NCI-H2107 treated with DMSO at 0.1 percent for 48 hours (cell line): Measurements from ENCODE around the gene AP3D1.
"Not testable (repeated sequence)": the region's sequence is repeated elsewhere in the genome, so short reads cannot be mapped to it uniquely, and the experiment has no call there.

Experiments
- DNase-seq: peaks from one replicate; lab custom pipeline; 2025; ENCODE audit not compliant: unreplicated experiment; lab: John Stamatoyannopoulos, UW

Gene AP3D1

GRCh38 chr19:2089001-2089711 lies 62.2 kb downstream of the AP3D1 start:
- no peak for DNase-seq

- DNase-seq = no peak
Measured at GRCh38 chr19:2087621-2088100, 63.7 kb downstream of the AP3D1 start.

DNA sequence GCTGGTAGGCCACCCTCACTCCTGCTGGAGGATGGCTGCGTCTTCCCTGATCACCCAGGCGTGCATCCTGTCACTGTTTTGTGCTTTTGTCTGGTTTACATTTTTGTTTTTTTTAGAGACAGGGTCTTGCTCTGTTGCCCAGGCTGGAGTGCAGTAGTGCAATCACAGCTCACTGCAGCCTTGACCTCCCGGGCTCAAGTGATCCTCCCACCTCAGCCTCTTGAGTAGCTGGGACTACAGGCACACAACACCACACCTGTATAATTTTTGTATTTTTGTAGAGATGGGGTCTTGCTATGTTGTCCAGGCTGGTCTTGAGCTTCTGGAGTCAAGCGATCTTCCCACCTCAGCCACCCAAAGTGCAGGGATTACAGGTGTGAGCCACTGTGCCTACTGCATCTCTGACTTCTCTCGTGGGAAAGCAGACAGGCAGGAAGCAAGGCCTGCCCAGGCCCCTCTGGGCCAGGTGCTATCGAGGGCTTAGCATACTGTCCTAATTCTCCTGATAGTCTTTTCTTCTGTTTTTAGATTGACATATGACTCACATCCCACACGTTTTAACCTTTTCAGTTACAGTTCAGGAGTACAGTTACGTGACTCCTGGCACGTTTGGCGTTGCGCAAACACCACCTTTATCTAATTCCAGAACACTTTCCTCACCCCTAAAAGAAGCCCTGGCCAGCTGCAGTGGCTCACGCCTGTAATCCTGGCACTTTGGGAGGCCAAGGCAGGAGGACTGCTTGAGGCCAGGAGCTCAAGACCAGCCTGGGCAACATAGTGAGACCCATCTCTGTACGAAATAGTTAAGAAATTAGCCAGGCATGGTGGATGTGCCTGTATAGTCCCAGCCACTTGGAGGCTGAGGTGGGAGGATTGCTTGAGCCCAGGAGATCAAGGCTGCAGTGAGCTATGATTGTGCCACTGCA lies 64.4 kb downstream of the AP3D1 start:
- DNase-seq = not testable (repeated sequence)

- no peak for DNase-seq
Measured at GRCh38 chr19:2084993-2085720, 66.2 kb downstream of the AP3D1 start.

GRCh38 chr19:2083174-2083854 lies 68.1 kb downstream of the AP3D1 start:
- peak; percentile 51 for DNase-seq

GRCh38 chr19:2081873-2082810 lies 69.2 kb downstream of the AP3D1 start:
- DNase-seq = no peak

DNA sequence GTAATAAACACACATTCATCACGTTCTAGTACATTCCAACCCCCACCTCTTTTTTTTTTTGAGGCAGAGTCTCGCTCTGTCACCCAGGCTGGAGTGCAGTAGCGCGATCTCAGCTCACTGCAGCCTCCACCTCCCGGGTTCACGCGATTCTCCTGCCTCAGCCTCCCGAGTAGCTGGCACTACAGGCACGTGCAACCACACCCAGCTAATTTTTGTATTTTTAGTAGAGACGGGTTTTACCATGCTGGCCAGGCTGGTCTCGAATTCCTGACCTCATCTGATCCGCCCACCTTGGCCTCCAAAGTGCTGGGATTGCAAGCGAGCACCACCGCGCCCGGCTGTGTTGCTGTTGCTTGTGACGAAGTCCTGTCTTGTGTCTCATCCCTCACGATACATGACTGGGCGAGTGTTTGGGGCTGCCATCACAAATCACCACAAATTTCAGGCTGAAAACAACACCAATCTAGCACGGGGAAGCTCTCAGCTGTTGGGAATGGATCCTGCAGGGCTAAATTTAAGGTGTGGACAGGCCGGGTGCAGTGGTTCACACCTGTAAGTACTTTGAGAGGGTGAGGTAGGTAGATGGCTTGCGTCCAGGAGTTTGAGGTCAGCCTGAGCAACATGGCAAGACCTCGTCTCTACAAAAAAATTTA lies 70.9 kb downstream of the AP3D1 start:
- no peak for DNase-seq

GRCh38 chr19:2079865-2080301 lies 71.5 kb downstream of the AP3D1 start:
- DNase-seq = no peak

DNA sequence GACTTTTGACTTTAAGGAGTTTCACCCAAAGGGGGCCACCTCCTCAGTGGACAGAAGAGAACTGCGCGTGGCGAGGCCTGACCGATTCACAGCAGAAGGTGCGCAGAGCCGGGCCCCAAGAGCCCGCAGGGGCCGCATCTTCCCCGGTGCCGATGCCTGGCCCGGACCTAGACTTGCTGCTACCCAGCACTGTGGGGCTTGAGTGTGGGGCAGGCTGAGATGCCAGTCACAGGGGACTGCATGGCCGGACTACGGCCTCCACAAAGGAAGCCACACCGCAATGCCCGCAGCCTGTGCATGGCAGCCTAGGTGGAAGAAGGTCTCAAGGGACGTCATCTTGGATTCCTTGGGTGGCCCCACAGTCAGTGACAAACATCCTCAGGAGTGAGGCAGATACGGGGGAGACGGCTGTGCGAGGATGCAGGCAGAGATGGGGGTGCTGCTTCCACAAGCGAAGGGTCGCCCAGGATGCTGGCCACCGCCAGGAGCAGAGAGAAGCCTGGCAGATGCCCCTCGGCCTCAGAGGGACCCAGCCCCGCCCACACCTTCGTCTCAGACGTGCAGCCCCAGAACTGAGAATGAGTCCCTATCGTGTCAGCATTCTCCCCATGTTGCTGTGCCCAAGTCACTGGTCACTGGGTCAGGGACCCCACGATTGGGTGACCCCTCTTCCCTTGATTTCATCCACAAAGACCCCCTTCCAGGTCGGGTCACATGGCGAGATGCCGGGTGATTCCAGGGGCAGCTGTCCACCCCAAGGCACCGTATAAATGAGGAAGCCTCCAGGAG lies 72.1 kb downstream of the AP3D1 start:
- no peak for DNase-seq

GRCh38 chr19:2077833-2078619 lies 73.3 kb downstream of the AP3D1 start:
- DNase-seq = no peak

GRCh38 chr19:2077398-2077797 lies 74.0 kb downstream of the AP3D1 start:
- DNase-seq = no peak

GRCh38 chr19:2076526-2076944 lies 74.8 kb downstream of the AP3D1 start:
- DNase-seq = no peak

DNA sequence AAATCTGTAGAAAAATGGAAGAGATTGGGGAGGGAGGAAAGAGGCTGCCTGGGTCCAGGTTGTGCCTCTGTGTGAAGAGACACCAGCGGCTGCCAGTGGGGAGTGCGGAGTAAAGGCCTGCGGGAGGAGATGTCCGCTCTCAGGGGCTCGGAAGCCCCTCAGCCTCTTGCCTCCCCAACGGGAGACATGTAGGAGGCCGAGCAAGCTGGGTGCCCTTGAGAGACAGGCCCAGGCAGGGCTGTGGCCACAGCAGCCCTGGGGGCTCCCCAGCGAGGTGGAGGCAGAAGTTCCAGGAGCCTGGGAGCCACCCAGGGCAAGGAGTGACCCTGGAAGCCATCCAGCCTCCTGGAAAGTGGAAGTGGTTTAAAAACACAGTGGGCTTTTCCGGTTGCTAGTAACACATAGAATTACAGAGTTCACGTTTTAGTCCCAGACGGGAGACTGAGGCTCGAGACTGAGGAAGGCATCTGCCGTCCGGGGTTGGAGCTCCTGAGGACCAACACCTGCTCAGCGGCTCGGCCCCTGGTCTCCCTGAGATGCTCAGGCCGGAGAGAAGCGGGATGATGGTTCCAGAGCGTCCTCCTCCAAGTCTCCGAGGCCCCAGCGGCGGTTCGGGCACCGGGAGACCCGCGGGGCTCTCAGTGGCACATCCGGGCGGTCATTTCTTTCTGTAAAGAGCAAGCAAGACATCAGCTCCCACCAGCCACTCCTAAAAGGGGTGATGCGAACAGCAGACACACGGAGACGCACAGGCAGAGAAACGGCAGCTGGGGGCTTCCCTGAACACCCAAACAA lies 78.4 kb downstream of the AP3D1 start:
- DNase-seq = no peak

DNA sequence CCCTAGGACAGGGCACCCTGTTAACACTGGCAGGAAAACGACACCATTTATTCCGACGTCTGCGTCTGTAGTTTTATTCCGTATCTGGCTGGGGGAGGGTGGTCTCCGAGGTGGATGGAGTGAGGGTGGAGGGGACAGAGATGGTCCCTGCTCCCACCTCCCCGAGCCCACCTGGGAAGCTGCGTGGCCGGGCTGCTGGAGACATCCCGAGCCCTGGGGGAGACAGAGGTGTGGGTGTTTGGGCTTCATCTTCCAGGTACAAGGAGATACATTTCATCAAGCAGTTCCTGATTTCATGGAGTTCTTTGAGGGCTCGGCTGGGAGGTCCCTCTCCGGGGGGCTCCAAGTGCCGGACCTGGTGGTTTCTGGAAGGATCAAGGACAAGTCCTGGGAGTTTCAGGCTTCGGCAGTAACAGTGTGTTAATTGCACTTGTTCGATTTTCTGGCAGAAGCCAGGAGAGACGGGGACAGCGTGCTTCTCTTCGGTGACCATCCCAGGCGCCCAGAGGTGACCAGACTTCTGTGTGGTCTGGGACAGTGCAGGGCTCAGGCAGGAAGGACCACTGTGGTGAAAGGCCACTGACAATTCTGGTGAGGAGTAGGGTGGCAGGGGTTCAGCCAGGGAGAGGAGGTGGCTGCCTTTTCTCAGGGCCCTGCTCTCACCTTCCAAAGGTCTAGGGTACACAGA lies 80.2 kb downstream of the AP3D1 start:
- DNase-seq = no peak

DNA sequence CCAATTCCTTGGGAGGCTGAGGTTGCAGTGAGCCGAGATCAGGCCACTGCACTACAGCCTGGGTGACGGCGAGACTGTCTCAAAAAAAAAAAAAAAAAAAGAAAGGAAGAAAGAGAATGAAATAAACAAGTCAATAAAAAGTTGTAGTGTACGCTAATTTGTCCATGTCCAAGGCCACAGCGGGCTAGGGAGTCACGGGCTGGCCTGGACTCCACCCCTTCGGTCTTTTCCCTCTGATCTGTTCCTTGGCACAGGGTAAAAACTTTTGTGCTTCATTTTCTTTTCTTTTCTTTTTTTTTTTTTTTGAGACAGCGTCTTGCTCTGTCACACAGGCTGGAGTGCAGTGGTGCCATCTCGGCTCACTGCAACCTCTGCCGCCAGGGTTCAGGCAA lies 80.9 kb downstream of the AP3D1 start:
- no peak for DNase-seq
